Hematopoietic multipotent progenitor cell treated with erythropoietin and hydrocortisone succinate and interleukin-3 and kit ligand, for 6 days (in vitro differentiated cells): Measurements from ENCODE around the gene NEURL4.
"Not testable (repeated sequence)": the region's sequence is repeated elsewhere in the genome, so short reads cannot be mapped to it uniquely, and the experiment has no call there.

Source experiments
- DNase-seq: peaks from one replicate; pipeline ENCODE4 v3.0.0-alpha.2; 2015

The NEURL4 gene

DNA sequence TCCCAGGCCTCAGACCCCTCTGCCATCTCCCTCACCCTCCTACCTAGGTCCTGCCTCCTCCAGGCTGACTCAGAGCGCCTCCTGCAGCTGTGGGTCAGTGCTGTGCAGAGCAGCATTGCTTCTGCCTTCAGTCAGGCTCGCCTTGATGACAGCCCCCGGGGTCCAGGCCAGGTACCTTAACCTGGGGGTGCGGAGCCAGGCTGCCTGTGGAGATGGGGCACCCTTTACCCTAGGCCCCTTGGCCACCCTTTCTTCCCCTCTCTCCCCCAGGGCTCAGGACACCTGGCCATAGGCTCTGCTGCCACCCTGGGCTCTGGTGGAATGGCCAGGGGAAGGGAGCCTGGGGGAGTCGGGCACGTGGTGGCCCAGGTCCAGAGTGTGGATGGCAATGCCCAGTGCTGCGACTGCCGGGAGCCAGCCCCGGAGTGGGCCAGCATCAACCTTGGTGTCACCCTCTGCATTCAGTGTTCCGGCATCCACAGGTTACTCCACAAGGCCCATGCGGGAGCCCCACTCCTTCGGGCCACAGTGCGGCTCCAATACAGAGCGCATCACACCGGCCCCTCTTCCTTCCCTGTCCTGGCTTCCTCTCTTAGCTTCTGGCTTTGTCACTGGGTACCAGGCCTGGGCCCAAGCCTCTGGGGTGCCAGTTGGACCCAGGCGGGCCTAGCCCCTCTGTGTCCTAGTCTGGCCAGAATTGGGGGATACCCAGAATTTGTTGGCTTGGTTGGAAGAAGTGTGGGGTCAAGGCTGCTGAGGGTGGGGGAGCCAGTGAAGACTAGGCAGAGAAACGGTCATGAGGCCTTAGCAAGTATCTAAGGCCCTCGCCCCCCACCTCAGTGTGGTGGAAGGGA, 17.9 kb upstream of the NEURL4 start:
- DNase-seq = no peak

DNA sequence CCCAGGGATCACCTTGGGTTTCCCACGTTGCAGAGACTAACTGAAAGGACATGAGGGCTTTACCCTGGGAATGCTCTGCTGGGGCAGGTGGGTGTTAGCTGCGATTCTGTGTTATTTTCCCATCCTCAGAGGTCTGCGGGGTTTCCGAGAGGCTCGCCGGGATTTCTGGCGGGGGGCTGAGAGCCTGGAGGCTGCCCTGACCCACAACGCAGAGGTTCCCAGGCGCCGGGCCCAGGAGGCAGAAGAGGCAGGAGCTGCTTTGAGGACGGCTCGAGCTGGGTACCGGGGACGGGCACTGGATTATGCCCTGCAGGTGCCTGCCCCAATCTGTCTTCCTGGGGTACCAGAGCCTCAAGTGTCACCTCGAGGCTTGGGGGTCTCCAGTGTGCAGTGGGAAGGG, 14.1 kb upstream of the NEURL4 start:
- DNase-seq = no peak

DNA sequence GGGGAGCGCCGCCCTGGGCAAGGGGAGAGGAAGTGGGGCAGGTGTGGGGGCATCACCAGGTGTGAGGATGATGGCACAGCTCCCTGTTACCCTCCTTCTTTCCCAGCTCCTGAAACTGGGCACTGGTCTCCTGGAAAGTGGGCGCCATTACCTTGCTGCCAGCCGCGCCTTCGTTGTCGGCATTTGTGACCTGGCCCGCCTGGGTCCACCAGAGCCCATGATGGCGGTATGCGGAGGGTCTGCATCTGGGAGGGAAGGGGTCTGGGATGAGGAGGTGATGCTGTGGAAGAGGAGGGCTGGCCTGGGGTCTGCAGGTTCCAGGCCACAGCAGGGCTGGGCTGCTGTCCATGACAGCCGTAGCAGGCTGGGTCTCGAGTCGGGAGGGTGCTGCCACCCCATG, 12.7 kb upstream of the NEURL4 start:
- DNase-seq = no peak

DNA sequence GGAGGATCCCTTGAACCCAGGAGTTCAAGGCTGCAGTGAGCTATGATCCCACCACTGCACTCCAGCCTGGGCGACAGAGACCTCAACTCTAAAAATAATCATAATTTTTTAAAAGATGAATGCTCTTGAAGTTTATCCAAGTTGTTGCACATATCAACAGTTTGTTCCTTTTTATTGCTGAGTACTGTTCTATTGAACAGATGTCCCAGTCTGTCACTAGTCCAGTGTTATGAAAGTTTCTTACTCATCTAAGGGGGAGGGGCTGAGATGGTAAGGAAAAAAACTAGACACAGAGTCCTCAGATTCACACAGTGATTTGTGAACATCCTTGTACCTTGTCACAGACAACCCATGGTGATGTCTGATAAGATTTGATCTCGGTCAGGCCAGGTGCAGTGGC, 11.0 kb upstream of the NEURL4 start:
- no peak for DNase-seq

DNA sequence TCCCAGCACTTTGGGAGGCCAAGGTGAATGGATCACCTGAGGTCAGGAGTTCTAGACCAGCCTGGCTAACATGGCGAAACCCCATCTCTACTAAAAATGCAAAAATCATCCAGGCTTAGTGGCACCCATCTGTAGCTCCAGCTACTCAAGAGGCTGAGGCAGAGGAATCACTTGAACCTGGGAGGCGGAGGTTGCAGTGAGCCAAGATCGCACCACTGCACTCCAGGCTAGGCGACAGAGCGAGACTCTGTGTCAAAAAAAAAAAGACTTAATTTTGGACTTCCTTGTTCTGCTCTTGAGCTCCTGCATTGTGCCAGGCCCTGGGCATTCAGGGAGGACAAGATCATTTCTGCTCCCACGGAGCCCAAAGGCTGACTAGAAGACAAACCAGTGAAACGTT, 8.5 kb upstream of the NEURL4 start:
- not testable (repeated sequence) for DNase-seq

DNA sequence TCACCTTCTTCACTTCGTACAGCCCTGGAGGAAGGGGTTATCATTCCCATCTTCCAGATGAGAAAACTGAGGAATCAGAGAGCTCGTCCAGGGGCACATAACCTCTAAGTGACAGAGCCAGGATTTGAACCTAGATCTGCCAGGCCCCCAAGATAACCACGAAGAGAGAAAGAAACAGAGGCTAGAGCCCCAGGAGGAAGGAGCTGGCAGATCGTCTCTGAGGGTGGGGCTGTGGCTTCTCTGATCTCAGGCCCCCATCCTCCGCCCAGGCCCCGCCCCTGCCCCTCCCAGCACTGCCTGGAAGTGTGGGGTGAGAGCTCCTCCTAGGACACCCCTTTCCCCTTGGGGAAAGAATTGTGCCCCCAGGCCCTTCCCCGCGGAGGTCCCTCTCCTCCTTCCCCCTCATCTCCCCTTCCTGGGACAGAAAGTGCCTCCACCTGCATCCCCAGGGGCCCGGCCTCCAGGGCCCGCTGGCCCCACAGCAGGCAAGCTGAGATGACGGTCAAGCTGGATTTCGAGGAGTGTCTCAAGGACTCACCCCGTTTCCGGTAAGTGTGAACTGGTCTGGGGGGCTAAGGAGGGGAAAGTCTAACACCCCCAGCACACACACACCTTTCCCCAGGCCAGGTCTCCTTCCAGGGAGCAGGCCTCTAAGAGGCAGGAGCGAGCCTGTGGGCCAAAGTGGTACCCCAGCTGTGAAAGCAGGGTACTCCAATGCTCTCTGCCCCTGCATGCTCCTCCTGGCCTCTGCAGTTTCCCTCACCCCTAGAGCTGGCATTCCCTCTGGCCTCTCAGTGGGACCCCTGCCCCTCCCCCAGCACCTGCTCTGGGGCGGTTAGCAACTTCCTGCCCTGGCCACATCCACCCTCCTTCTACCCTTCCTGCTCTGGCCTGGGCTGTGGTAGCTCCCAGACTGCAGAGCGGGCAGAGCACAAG, 7.4 kb upstream of the NEURL4 start, which contains the start of gene ACAP1:
Gene ACAP1 (plus strand): TSS at position 290 of the 936 bp plus-strand sequence. CDS start 206 bp downstream, at position 496.
- peak; percentile 95 for DNase-seq

DNA sequence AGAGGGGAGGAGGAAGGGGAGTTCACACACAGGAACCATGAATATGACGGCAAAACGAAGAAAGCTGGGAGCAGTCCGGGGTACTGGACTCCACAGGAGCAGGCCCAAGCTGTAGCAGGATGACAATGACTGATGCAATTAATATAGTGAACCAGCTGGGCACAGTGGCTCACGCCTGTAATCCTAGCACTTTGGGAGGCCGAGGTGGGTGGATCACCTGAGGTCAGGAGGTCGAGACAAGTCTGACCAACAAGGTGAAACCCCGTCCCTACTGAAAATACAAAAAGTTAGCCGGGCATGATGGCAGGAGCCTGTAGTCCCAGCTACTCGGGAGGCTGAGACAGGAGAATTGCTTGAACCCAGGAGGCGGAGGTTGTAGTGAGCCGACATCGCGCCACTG, 6.6 kb upstream of the NEURL4 start:
- not testable (repeated sequence) for DNase-seq

DNA sequence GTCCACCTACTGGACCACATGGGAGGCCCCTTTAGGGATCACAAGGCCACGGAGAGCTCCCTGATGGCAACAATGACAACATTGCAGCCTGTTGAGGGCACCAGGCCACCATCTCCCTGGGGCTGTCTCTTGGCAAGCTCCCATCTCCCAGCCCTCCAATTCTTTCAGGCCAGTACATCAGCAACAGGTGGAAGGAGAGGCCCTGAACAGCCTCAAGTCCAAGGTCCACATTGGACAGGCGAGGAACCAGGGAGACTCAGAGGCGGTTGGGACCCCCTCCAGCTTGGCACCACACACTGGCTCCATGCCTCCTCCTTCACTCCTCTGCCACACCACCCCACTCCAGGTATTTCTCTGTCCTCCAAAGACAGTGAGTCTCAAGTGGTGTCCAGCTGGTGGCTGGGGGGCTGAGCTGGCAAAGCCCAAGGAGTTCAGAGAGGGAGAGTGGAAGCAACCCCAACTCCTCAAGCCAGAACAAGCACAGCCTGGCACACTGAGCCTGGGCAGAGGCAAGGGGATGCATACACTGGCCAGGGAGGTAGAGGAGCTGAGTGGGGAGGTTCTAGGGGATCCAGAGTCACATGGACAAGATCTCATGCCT, 5.9 kb upstream of the NEURL4 start:
- no peak for DNase-seq

DNA sequence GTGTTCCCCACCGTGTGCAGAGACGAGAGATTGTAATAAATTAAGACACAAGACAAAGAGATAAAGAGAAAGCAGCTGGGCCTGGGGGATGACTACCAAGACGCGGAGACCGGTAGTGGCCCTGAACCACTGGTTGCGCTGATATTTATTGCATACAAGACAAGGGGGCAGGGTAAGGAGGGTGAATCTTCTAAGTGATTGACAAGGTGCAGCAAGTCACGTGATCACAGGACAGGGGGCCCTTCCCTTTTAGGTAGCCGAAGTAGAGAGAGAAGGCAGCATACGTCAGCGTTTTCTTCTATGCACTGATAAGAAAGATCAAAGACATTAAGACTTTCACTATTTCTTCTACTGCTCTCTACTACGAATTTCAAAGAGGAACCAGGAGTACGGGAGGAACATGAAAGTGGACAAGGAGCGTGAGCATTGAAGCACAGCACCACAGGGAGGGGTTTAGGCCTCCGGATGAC, 3.5 kb upstream of the NEURL4 start:
- DNase-seq = peak; percentile 50

DNA sequence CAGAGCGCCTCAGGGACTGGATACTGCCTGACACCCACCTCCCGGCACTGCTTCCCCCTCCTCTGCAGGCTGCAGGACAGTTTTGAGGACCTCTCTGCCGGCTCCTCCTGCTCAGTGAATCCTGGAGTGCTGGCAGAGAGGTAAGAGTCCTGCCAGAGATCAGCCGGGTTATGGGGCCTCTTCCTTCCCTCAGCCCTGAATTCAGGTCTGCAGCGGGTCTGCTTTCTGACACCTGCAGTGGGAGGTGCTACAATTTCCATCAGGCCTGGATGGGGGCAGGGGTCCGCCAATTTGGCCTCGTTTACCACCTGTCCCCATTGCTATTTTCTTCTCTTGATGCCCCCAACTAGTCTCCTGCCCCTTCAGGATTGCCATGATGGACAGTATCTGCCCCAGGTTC, 3.0 kb upstream of the NEURL4 start:
- DNase-seq = no peak

DNA sequence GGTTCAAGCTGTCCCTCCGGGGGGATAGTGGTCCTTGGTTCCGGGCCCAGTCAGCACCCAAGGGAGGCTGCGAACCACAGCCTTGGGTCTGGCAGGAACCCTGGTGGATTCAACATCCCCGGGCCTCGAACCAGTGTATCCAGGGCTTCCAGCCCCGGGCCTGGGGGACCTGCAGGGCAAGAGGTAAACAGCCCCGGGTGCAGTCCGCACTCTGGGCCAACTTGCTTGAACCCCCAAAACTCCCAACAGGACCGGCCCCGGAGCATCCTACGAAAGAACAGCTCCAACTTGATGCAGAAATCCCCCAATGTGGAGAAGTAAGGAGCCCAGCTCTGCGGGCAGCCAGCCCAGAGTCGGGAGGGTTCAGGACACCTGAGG, 1.5 kb upstream of the NEURL4 start:
- no peak for DNase-seq

DNA sequence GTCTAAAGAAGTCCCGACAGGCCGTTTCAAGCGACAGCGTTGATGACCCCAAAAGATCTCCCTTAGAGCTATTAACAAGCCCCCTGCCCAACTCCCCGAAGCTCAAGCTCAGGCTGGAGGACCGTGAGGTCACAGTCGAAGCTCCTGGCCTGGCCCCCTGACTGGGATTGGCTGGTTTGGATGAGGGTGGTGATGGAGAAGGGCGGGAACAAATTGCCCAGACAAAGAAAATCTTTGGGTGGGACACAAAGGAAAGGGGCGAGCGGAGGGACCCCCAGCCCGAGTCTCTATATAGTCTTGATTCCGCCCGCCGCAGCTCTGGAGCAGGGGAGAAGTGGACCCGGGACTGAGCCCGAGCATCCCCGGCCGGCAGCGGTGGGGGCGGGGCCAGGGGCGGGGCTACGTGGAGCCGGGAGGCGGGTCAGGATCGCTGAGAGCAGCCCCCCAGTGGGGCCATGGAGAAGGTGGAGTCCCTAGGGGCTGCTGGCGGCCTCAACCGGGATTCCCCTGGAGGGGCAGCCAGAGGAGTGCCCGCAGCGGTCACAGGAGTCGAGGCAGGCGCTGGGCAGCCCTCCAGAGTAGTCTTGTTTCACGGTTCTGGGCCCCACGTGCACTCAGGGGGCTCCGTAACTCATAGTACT, 982 bp upstream of the NEURL4 start:
- peak; percentile 92 for DNase-seq

DNA sequence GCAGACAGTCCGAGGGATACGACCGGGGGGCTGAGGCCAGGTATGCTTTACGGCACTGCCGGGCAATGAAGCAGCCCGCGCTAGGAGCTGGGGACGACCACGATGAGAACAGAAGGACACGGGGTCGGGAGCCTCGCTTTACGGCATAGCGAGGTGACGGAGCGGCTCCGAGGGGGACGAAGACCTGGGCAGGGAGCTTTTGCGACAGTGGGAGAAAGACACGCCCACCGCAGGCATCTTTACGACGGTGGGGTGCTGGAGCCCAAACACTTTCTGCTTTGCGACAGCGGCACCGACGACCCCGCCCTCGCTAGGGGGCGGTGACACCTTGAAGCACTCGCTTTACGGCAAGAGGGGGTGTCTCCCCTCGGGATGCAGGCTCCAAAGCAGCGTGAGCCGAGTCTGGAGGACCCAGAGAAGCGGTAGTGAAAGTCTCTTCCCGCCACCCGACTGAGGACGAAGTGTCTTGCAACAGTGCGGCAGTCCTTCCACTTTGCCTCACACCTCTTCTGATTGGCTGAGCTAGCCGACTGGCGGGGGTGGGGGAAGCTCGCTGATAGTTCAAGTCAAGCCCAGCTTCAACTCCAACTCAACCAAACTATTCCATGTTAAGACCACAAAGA, 350 bp upstream of the NEURL4 start:
- peak; percentile 98 for DNase-seq

DNA sequence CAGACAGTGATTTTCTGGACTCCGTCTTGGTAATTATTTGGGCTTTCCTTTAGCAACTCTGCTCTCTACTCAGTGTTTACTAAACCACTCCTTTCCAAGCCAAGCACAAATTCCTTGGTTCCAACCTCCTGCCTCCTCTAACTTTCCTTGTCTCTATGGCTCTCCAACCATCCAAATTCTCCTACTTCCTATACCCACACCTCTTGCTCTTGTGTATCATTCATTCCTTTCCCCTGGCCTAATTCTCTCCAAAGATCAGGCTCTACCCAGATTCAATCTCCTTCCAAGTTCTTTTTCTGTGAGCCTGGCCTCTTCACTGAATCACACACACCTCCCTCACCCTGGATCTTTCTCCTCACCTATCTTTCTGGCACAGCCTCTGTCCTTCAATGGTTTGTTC, 1.1 kb downstream of the NEURL4 start:
- no peak for DNase-seq

DNA sequence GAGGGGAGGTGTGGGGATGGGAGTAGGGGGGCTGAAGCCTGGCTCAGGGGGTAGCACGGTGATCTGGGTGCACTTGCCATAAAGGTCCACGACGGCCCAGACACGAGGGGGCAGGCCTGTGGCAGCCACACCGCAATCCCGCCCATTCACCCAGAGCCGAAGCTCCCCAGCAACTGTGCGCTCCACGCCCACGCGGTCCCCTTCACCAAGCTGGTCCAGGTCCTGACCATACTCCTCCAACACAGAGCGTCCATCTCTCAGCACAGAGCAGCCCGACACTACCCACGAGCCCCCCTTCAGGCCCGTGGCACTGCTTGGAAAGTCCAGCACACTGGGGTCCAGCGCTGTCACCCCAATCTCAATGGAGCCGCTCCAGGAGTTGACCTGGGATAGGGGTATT, 1.6 kb downstream of the NEURL4 start:
- no peak for DNase-seq

DNA sequence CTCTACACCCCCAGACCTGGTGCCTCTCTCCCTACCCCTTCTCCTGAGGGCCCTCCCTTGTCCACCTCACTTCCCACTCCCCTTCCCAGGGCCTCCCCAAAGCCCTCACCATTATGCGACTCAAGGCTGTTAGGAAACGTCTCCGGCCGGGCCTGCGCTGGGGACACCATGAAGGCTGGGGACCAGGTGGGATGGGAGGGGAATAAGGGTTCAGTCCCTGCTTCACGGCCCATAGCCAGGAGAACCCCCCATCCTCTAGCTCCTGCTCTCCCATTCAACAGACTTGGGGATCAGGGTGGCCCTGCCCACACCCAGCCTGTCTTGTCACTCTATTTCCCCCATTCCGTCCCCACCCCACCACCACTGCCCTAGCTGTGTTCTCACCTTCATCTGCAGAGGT, 2.1 kb downstream of the NEURL4 start:
- no peak for DNase-seq

DNA sequence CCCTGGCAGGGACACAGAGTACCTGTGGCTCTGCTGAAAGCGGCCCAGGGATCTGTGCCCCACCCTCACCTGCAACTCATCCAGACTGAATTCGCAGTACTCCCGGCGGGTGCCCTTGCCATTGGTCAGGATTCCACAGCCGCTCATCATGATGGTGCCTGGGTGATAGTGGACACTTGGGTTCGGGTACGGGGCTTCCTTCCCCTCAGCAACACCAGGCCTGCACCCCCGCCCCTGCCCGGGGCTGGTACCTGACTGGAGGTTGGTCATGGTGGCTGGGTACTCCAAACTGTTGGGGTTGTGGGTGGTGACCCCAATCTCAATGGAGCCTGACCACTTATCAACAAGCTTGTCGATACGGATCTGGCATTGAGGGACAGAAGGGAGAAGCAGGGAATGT, 2.9 kb downstream of the NEURL4 start:
- no peak for DNase-seq

DNA sequence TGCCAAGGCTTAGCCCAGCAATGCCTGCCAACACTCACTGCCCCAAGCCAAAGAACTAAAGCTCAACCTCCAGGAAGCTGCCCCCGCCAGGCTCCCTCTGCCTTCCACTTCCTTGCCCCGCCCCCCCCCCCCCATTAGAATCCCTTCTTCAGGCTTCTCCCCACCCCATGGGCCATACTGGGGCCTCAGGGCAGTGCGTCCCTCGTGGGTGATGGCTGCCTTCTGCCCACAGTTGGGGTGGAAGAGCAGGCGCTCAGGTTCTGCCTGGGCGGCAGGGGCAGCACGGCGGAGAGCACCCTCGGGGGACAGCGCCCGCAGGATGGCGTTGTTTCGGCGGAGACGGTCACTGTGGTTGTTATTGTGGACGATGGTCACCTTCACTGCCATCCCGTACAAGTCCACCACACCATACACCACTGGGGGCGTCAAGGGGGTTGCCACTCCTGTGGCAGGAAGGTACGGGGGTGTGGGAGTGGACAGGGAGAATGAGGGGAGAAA, 4.1 kb downstream of the NEURL4 start:
- DNase-seq = no peak

DNA sequence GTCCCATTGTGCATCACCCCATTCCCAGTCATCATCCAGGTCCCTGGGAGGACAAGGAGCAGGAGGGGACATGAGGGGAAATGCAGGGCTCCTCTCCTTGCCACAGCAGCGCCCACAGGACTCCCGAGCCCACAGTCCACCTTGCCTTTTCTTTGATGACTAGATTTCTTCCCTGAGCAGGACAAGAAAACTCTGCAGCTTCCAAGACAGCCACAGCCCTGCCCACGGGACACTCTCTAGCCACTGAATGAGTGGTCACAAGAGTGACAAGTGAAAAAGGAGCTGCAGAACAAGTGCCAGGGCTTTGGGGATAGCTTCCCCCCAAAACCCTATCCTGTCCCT, 4.7 kb downstream of the NEURL4 start:
- no peak for DNase-seq

DNA sequence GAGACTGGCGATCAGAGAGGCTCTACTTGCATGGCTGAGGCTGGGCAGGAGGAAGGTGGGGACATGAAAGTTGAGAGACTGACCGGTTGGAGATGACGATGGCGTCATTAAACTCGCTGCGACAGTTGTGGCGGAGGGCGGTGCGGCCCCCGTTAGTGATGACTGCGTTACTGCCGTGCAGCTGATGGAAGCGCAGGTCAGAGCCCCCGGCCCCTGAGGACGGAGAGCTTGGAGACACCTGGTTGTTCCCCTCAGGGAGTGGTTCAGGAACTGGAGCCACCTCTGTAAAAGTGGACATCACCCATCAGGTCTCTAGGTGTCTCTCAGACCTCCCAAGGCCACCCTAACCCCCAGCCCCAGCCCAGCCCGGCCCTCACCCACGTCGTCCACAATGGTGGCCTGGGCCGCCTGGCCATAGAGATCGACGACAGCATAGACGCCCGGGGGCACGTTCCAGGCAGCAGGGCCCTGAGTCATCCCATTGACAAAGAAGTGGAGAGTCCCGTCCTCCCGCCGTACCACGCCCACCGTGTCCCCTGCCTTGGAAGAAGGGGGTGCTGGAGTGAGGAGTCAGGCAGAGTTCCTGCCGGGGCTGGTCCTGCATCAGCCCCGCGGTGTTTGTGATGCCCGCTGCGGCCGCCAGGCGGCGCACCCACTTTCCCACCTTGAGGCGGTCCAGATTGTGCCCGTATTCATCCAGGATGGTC, 5.3 kb downstream of the NEURL4 start:
- DNase-seq = peak; percentile 59

DNA sequence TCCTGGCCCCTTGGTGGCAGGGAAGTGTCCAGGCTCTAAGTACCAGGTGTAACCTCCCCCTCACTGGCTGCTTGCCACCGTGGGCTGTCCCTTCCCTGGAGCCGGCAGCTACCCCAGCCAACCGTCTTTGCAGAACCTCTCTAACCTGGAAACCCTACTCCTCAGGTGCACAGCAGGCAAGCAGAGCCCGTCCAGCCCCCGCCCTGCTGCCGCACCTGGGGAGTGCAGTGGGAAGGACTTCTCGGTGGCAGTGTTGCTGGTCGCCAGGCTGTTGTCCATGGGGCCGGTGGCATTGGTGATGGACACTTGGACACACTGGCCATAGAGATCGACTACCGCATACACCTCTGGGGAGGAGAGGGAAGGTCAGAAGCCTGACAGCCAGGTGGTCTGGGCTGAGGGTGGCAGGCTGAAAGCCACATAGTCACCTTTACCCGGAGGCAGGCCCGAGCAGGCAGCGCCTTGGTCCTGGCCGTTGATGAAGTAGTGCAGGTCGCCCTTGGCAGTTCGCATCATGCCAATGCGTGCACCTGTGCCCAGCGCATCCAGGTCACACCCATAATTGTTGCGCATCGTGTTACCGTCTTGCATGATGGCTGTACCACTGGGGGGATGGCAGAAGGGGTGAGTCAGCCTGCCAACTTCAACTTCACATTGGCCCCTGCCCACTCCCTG, 6.5 kb downstream of the NEURL4 start:
- DNase-seq = no peak
